ENCODE measurements around the gene PSMB5. TPM values are rescaled to one million over a fixed set of nuclear protein-coding genes. Genes with fewer than 3 reads are reported as not detected.

PSMB5 gene
- total and polyA plus RNA-seq, 2 of the 13 experiments (the other 11 are each of a cell fraction or from before 2014, with no cell fraction given) = 705 to 871 TPM

DNA sequence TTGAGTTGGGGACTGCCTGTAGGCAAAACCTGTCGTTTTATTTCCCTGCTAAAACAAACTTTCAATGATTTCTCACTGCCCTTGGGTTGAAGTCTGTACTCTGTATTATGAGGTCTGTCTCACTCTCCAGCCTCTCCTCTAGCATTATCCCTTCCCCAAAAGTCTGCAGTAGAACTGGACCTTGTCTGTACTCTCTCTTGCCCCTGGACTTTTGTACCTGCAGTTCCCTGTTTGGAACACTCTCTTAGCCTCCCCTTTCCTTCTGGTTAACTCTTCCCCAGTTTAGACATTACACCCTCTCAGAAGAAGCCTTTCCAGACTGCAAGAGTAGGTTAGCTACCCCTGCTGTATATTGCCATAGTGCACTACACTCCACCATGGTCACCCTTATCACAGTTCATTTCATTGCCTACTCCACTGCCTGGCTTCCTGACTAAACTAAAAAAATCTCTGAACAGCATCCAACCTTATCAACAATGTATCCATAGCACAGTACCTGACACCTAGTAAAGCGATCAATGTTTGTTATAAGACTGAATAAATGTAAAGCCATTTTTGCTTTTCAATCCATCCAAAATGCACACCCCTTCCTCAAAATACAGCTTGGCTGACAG lies 48.7 kb downstream of the PSMB5 start (continued):
- TF ChIP-seq, protein P1, sequence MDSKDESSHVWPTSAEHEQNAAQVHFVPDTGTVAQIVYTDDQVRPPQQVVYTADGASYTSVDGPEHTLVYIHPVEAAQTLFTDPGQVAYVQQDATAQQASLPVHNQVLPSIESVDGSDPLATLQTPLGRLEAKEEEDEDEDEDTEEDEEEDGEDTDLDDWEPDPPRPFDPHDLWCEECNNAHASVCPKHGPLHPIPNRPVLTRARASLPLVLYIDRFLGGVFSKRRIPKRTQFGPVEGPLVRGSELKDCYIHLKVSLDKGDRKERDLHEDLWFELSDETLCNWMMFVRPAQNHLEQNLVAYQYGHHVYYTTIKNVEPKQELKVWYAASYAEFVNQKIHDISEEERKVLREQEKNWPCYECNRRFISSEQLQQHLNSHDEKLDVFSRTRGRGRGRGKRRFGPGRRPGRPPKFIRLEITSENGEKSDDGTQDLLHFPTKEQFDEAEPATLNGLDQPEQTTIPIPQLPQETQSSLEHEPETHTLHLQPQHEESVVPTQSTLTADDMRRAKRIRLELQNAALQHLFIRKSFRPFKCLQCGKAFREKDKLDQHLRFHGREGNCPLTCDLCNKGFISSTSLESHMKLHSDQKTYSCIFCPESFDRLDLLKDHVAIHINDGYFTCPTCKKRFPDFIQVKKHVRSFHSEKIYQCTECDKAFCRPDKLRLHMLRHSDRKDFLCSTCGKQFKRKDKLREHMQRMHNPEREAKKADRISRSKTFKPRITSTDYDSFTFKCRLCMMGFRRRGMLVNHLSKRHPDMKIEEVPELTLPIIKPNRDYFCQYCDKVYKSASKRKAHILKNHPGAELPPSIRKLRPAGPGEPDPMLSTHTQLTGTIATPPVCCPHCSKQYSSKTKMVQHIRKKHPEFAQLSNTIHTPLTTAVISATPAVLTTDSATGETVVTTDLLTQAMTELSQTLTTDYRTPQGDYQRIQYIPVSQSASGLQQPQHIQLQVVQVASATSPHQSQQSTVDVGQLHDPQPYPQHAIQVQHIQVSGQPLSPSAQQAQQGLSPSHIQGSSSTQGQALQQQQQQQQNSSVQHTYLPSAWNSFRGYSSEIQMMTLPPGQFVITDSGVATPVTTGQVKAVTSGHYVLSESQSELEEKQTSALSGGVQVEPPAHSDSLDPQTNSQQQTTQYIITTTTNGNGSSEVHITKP (CRISPR knock-in tag; IDR thresholded peaks at IDR 0.05; ENCODE audit: low read depth) = no peak
- TF ChIP-seq, protein P2, sequence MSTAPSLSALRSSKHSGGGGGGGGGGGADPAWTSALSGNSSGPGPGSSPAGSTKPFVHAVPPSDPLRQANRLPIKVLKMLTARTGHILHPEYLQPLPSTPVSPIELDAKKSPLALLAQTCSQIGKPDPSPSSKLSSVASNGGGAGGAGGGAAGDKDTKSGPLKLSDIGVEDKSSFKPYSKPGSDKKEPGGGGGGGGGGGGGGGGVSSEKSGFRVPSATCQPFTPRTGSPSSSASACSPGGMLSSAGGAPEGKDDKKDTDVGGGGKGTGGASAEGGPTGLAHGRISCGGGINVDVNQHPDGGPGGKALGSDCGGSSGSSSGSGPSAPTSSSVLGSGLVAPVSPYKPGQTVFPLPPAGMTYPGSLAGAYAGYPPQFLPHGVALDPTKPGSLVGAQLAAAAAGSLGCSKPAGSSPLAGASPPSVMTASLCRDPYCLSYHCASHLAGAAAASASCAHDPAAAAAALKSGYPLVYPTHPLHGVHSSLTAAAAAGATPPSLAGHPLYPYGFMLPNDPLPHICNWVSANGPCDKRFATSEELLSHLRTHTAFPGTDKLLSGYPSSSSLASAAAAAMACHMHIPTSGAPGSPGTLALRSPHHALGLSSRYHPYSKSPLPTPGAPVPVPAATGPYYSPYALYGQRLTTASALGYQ (CRISPR knock-in tag; IDR thresholded peaks at IDR 0.05) = no peak
- TF ChIP-seq, protein P3, sequence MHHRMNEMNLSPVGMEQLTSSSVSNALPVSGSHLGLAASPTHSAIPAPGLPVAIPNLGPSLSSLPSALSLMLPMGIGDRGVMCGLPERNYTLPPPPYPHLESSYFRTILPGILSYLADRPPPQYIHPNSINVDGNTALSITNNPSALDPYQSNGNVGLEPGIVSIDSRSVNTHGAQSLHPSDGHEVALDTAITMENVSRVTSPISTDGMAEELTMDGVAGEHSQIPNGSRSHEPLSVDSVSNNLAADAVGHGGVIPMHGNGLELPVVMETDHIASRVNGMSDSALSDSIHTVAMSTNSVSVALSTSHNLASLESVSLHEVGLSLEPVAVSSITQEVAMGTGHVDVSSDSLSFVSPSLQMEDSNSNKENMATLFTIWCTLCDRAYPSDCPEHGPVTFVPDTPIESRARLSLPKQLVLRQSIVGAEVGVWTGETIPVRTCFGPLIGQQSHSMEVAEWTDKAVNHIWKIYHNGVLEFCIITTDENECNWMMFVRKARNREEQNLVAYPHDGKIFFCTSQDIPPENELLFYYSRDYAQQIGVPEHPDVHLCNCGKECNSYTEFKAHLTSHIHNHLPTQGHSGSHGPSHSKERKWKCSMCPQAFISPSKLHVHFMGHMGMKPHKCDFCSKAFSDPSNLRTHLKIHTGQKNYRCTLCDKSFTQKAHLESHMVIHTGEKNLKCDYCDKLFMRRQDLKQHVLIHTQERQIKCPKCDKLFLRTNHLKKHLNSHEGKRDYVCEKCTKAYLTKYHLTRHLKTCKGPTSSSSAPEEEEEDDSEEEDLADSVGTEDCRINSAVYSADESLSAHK (CRISPR knock-in tag; IDR thresholded peaks at IDR 0.05; ENCODE audit: borderline replicate concordance) = no peak
- TF ChIP-seq ZNF20 (CRISPR knock-in tag; IDR thresholded peaks at IDR 0.05) = no peak
- TF ChIP-seq GLI4 (CRISPR knock-in tag; IDR thresholded peaks at IDR 0.05; ENCODE audit: borderline replicate concordance) = no peak
- no peak for TF ChIP-seq ZFYVE20 (CRISPR knock-in tag; IDR thresholded peaks at IDR 0.05; ENCODE audit: borderline replicate concordance, low read depth)
- TF ChIP-seq, protein P4, sequence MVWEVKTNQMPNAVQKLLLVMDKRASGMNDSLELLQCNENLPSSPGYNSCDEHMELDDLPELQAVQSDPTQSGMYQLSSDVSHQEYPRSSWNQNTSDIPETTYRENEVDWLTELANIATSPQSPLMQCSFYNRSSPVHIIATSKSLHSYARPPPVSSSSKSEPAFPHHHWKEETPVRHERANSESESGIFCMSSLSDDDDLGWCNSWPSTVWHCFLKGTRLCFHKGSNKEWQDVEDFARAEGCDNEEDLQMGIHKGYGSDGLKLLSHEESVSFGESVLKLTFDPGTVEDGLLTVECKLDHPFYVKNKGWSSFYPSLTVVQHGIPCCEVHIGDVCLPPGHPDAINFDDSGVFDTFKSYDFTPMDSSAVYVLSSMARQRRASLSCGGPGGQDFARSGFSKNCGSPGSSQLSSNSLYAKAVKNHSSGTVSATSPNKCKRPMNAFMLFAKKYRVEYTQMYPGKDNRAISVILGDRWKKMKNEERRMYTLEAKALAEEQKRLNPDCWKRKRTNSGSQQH (CRISPR knock-in tag; IDR thresholded peaks at IDR 0.05; ENCODE audit: low read depth) = no peak
- TF ChIP-seq, protein P5, sequence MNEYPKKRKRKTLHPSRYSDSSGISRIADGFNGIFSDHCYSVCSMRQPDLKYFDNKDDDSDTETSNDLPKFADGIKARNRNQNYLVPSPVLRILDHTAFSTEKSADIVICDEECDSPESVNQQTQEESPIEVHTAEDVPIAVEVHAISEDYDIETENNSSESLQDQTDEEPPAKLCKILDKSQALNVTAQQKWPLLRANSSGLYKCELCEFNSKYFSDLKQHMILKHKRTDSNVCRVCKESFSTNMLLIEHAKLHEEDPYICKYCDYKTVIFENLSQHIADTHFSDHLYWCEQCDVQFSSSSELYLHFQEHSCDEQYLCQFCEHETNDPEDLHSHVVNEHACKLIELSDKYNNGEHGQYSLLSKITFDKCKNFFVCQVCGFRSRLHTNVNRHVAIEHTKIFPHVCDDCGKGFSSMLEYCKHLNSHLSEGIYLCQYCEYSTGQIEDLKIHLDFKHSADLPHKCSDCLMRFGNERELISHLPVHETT (CRISPR knock-in tag; conservative IDR thresholded peaks at IDR 0.05) = no peak
- TF ChIP-seq ZNF124 (CRISPR knock-in tag; IDR thresholded peaks at IDR 0.05) = no peak
